Measurements from ENCODE around the gene RFX2. TPM values are rescaled to one million over a fixed set of nuclear protein-coding genes. Genes with fewer than 3 reads are reported as not detected.

The RFX2 gene
- 10 to 100 TPM; 12.2 to 16.8 (median 14.5) TPM for polyA plus RNA-seq (ENCODE audit: insufficient read depth in 1 of 5, insufficient read length in 5 of 5, low replicate concordance in 1 of 5)
- long read RNA-seq, donor 1, partial matches to known transcripts, result 0 of 2 reads
- long read RNA-seq, donor 1, other reads (novel, unspliced or antisense), result 0 of 2 reads
- long read RNA-seq, donor 2, partial matches to known transcripts, result 50 of 182 reads
- long read RNA-seq, donor 2, other reads (novel, unspliced or antisense), result 132 of 182 reads
- long read RNA-seq, donor 3, result 0 reads
- long read RNA-seq, donor 4, partial matches to known transcripts, result 0 of 2 reads
- long read RNA-seq, donor 4, other reads (novel, unspliced or antisense), result 0 of 2 reads
- long read RNA-seq, donor 5, partial matches to known transcripts, result 0 of 1 reads
- long read RNA-seq, donor 5, other reads (novel, unspliced or antisense), result 0 of 1 reads
- long read RNA-seq, donor 6, partial matches to known transcripts, result 0 of 2 reads
- long read RNA-seq, donor 6, other reads (novel, unspliced or antisense), result 0 of 2 reads
- long read RNA-seq, donor 7, partial matches to known transcripts, result 0 of 1 reads
- long read RNA-seq, donor 7, other reads (novel, unspliced or antisense), result 0 of 1 reads
- long read RNA-seq, donor 8, result 0 reads

- DNase-seq, result peak; percentile 99
These were observed at the start of gene RFX2 for GRCh38 chr19:6110360-6110977. Gene RFX2, minus strand, starts transcription at chr19:6110500. Its CDS starts 63,004 bp downstream, at chr19:6047496.

GRCh38 chr19:6156033-6156432, 45.7 kb upstream of the RFX2 start:
- DNase-seq, result no peak

- no peak for DNase-seq
These were observed 40.0 kb upstream of the RFX2 start for GRCh38 chr19:6150289-6150688.

GRCh38 chr19:6141217-6141616, 30.9 kb upstream of the RFX2 start:
- no peak for DNase-seq

- no peak for DNase-seq
These were observed 28.2 kb upstream of the RFX2 start for GRCh38 chr19:6138511-6138910.

GRCh38 chr19:6138066-6138465, 27.8 kb upstream of the RFX2 start:
- DNase-seq, result no peak

GRCh38 chr19:6133231-6133630, 22.9 kb upstream of the RFX2 start:
- no peak for DNase-seq

- DNase-seq, result no peak
These were observed 22.2 kb upstream of the RFX2 start for GRCh38 chr19:6132482-6132881.

- DNase-seq, result no peak
These were observed 17.5 kb upstream of the RFX2 start for GRCh38 chr19:6127716-6128335.

- no peak for DNase-seq
These were observed 16.2 kb upstream of the RFX2 start for GRCh38 chr19:6126335-6126974.

- no peak for DNase-seq
These were observed 15.3 kb upstream of the RFX2 start for GRCh38 chr19:6125571-6125989.

- DNase-seq, result no peak
These were observed 8.7 kb upstream of the RFX2 start for GRCh38 chr19:6119031-6119430.

- DNase-seq, result no peak
These were observed 7.7 kb upstream of the RFX2 start for GRCh38 chr19:6118043-6118442.

GRCh38 chr19:6117534-6117933, 7.2 kb upstream of the RFX2 start:
- DNase-seq, result no peak

GRCh38 chr19:6116749-6117430, 6.6 kb upstream of the RFX2 start:
- DNase-seq, result no peak

- DNase-seq, result no peak
These were observed 5.7 kb upstream of the RFX2 start for GRCh38 chr19:6115992-6116391.

- no peak for DNase-seq
These were observed 3.4 kb upstream of the RFX2 start for GRCh38 chr19:6113616-6114188.

- no peak for DNase-seq
These were observed 353 bp downstream of the RFX2 start for GRCh38 chr19:6109947-6110346.

GRCh38 chr19:6108721-6109633, 1.3 kb downstream of the RFX2 start:
- DNase-seq, result peak; percentile 80 to 84
